GM23338 (cell line): ENCODE measurements around the gene NEU2. TPM values are rescaled to one million over a fixed set of nuclear protein-coding genes. Genes with fewer than 3 reads are reported as not detected.

Source experiments
- ATAC-seq: fragments of 200-7000 bp; cut with Tn5 transposase; 3 replicates; pipeline ENCODE4 v1.9.1; 2020
- DNase-seq: peaks from one replicate; pipeline ENCODE4 v3.0.0-alpha.2; 2015; ENCODE audit warnings: low spot score
- H2AFZ ChIP-seq: fragments of 200-600 bp; sonication (generic); 2 replicates; pipeline ENCODE4 v1.8.0; 2016; ENCODE audit warnings: antibody characterized with exemption, mild to moderate bottlenecking, moderate library complexity
- H3F3A ChIP-seq: fragments of 200-600 bp; sonication (generic); replicated peaks from 2 replicates; pipeline ENCODE4 v1.8.0; 2017; ENCODE audit warnings: antibody characterized with exemption, mixed run types, low read depth
- H3K27ac ChIP-seq: fragments of 200-600 bp; sonication (generic); 2 replicates; pipeline ENCODE4 v1.6.1; 2016; ENCODE audit warnings: low read depth
- H3K27me3 ChIP-seq: fragments of 200-600 bp; sonication (generic); 2 replicates; pipeline ENCODE4 v1.8.0; 2016; ENCODE audit warnings: mild to moderate bottlenecking, mixed run types, moderate library complexity; ENCODE audit not compliant: insufficient read depth
- H3K36me3 ChIP-seq: fragments of 200-600 bp; sonication (generic); 2 replicates; pipeline ENCODE4 v1.8.0; 2016; ENCODE audit warnings: mild to moderate bottlenecking; ENCODE audit not compliant: insufficient read depth
- H3K4me1 ChIP-seq: fragments of 200-600 bp; sonication (generic); 2 replicates; pipeline ENCODE4 v1.8.0; 2016; ENCODE audit warnings: mild to moderate bottlenecking, moderate library complexity; ENCODE audit not compliant: insufficient read depth
- H3K4me2 ChIP-seq: fragments of 200-600 bp; sonication (generic); 2 replicates; pipeline ENCODE4 v1.7.1; 2017; ENCODE audit warnings: mixed run types
- H3K4me3 ChIP-seq: fragments of 200-600 bp; sonication (generic); 2 replicates; pipeline ENCODE4 v1.6.1; 2016; ENCODE audit warnings: mixed run types
- H3K79me2 ChIP-seq: fragments of 200-600 bp; sonication (generic); replicated peaks from 2 replicates; pipeline ENCODE4 v1.8.0; 2017; ENCODE audit warnings: mild to moderate bottlenecking; ENCODE audit not compliant: insufficient read depth
- H3K9me2 ChIP-seq: fragments of 200-600 bp; sonication (generic); 2 replicates; pipeline ENCODE4 v1.8.0; 2017; ENCODE audit not compliant: insufficient read depth
- H4K20me1 ChIP-seq: fragments of 200-600 bp; sonication (generic); replicated peaks from 2 replicates; pipeline ENCODE4 v1.8.0; 2017; ENCODE audit warnings: mild to moderate bottlenecking; ENCODE audit not compliant: insufficient read depth
- H3K27ac Mint-ChIP-seq: 2 replicates; pipeline ENCODE4 v1.8.0; 2020; ENCODE audit warnings: inconsistent platforms, mild to moderate bottlenecking, moderate library complexity, mixed read lengths
- H3K27me3 Mint-ChIP-seq: 3 replicates; pipeline ENCODE4 v1.8.0; 2022; ENCODE audit warnings: low read depth, mild to moderate bottlenecking, moderate library complexity, mixed read lengths, inconsistent platforms; ENCODE audit not compliant: insufficient read depth, poor library complexity
- H3K36me3 Mint-ChIP-seq: 3 replicates; pipeline ENCODE4 v1.8.0; 2021; ENCODE audit warnings: low read depth, mild to moderate bottlenecking, inconsistent platforms, moderate library complexity, mixed read lengths
- H3K4me1 Mint-ChIP-seq: 3 replicates; pipeline ENCODE4 v1.8.0; 2020; ENCODE audit warnings: mild to moderate bottlenecking, inconsistent platforms, mixed read lengths
- H3K4me3 Mint-ChIP-seq: 3 replicates; pipeline ENCODE4 v1.8.0; 2021; ENCODE audit warnings: moderate library complexity, mild to moderate bottlenecking, inconsistent platforms, mixed read lengths
- H3K9me3 Mint-ChIP-seq: 3 replicates; pipeline ENCODE4 v1.8.0; 2020; ENCODE audit warnings: moderate library complexity, mild to moderate bottlenecking, inconsistent platforms, mixed read lengths
- CREB1 ChIP-seq: fragments of 250-450 bp; sonication (Bioruptor Pico); IDR thresholded peaks from 2 replicates; pipeline ENCODE4 v1.5.0; 2020; ENCODE audit warnings: low read depth, mild to moderate bottlenecking, moderate library complexity
- ETS1 ChIP-seq: IDR thresholded peaks from 2 replicates; pipeline ENCODE4 v1.6.1; 2016; ENCODE audit warnings: antibody characterized with exemption
- EZH2 ChIP-seq: fragments of 200-600 bp; sonication (generic); IDR thresholded peaks from one replicate; pipeline ENCODE4 v1.8.0; 2017; ENCODE audit warnings: antibody characterized with exemption, mild to moderate bottlenecking, low read depth; ENCODE audit not compliant: unreplicated experiment
- EZH2phosphoT487 ChIP-seq: fragments of 200-600 bp; sonication (generic); IDR thresholded peaks from one replicate; pipeline ENCODE4 v1.8.1; 2018; ENCODE audit warnings: antibody characterized with exemption; ENCODE audit not compliant: unreplicated experiment
- JUNB ChIP-seq: IDR thresholded peaks from one replicate; pipeline ENCODE4 v1.6.1; 2016; ENCODE audit warnings: antibody characterized with exemption; ENCODE audit not compliant: unreplicated experiment
- NANOG ChIP-seq: IDR thresholded peaks from 2 replicates; pipeline ENCODE4 v1.6.1; 2016; ENCODE audit warnings: antibody characterized with exemption, borderline replicate concordance
- POLR2AphosphoS5 ChIP-seq: IDR thresholded peaks from 2 replicates; pipeline ENCODE4 v1.6.1; 2016; ENCODE audit warnings: antibody characterized with exemption, low read depth
- REST ChIP-seq: IDR thresholded peaks from one replicate; pipeline ENCODE4 v1.6.1; 2018; ENCODE audit warnings: antibody characterized with exemption; ENCODE audit not compliant: unreplicated experiment
- STAT1 ChIP-seq: IDR thresholded peaks from one replicate; pipeline ENCODE4 v1.6.1; 2016; ENCODE audit warnings: antibody characterized with exemption; ENCODE audit not compliant: unreplicated experiment
- ZNF114 ChIP-seq: fragments of 250-450 bp; sonication (Bioruptor Pico); IDR thresholded peaks from 2 replicates; pipeline ENCODE4 v1.5.0; 2020; ENCODE audit warnings: mild to moderate bottlenecking, moderate library complexity
- ZNF331 ChIP-seq: fragments of 250-450 bp; sonication (Bioruptor Pico); IDR thresholded peaks from 2 replicates; pipeline ENCODE4 v1.5.0; 2020; ENCODE audit warnings: low read depth, mild to moderate bottlenecking, moderate library complexity
- polyA plus RNA-seq: library from polyadenylated mRNA; unstranded; fragments of >200 nt; fragmentation: Nextera tagmentation; extraction: Ambion mirVana; gene quantifications from 2 replicates; pipeline ENCODE4 v1.2.1, GENCODE V29; 2016
- total RNA-seq: library from RNA; depleted of rRNA; stranded (reverse); fragments of >200 nt; shearing (Covaris generic); gene quantifications from 2 replicates; pipeline ENCODE4 v1.2.3, GENCODE V29; 2014
- TF ChIP-seq, protein P1 (sequence below), 2 experiments: fragments of 200-600 bp in 1 of 2; sonication (generic) in 1 of 2; conservative IDR thresholded peaks; 2 replicates each; pipeline versions ENCODE4 v1.5.1 to v1.6.1; 2016 to 2017; ENCODE audit warnings: antibody characterized with exemption in 2 of 2, low read depth in 2 of 2, mild to moderate bottlenecking in 2 of 2, moderate library complexity in 1 of 2

Gene NEU2
- total and polyA plus RNA-seq, 2 experiments from 2014 or later, result not detected

DNA sequence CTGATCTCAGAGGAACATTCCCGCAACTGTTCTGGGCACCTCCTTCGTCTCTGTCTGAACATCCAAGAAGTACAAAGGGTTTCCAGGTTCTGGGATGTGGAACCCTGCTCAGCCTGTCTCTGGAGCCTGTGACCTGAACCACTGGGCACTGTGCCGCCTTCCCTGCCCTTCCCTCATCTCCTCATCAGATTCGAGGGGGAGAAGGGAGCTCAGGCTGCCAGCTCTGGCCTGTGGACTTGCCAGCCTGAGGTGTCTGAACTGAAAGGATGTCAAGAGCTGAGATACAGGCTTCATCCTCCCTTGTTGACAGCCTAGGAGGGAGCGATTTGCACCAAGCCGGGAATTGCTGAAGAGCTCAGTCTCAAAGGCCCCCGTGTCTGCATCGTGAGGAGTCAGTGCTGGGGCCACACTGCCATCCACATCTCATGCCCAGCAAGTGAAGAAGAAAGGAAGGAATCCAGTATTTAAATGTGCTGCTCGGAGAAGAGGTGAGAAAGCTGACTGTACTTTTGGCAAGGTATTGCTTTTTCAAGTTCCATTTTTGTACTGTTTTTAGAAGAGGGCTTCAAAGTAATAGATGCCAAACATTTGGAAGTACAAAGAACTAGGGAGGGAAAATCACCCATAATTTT lies 12.6 kb downstream of the NEU2 start (continued):
- no peak for TF ChIP-seq ETS1
- TF ChIP-seq ZNF331, result no peak
- no peak for TF ChIP-seq EZH2
- TF ChIP-seq, protein P1, sequence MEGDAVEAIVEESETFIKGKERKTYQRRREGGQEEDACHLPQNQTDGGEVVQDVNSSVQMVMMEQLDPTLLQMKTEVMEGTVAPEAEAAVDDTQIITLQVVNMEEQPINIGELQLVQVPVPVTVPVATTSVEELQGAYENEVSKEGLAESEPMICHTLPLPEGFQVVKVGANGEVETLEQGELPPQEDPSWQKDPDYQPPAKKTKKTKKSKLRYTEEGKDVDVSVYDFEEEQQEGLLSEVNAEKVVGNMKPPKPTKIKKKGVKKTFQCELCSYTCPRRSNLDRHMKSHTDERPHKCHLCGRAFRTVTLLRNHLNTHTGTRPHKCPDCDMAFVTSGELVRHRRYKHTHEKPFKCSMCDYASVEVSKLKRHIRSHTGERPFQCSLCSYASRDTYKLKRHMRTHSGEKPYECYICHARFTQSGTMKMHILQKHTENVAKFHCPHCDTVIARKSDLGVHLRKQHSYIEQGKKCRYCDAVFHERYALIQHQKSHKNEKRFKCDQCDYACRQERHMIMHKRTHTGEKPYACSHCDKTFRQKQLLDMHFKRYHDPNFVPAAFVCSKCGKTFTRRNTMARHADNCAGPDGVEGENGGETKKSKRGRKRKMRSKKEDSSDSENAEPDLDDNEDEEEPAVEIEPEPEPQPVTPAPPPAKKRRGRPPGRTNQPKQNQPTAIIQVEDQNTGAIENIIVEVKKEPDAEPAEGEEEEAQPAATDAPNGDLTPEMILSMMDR (conservative IDR thresholded peaks at IDR 0.05; ENCODE audit: low read depth in 2 of 2), result no peak
- TF ChIP-seq POLR2AphosphoS5, result no peak
- no peak for TF ChIP-seq EZH2phosphoT487
- no peak for TF ChIP-seq STAT1

DNA sequence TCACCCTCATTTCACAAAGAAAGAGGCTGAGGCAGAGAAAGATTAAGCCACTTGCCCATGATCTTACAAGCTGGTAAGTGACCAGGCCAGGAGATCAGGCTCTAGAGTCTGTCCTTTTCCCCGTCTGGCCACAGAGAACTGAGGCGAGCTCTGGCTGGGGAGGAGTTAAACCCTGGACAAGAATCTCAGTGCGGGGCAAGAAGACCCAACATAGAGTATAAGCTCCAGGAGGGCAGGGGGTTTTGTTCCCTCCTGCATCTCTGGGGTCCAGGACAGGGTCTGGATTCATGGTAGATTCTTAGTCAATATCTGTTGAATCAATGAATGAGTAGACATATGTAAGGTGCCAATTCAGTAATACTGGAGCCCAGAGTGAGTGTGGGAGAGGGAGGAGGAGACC lies 14.7 kb downstream of the NEU2 start:
- no peak overlapping the region for H3K4me3 ChIP-seq
- Mint-ChIP-seq H3K27me3 (peaks cover 16% of the 10 kb centered on the region), H3K36me3 (no peaks in the 10 kb centered on the region; the same call in 2 of the 3 replicates), H3K4me1 (peaks cover 42% of the 10 kb centered on the region), H3K4me3 (no peak overlapping the region; the same call in 2 of the 3 replicates), H3K27ac (no peak overlapping the region), H3K9me3 (no peaks in the 10 kb centered on the region)
- H3K4me2 ChIP-seq, result no peak overlapping the region
- no peaks in the 10 kb centered on the region for H4K20me1 ChIP-seq
- no peaks in the 10 kb centered on the region for H3K36me3 ChIP-seq
- no peak for ATAC-seq
- no peak overlapping the region for H2AFZ ChIP-seq
- H3K9me2 ChIP-seq, result peaks cover 7% of the 10 kb centered on the region; the same call in 1 of the 2 replicates
- TF ChIP-seq STAT1, result no peak
- no peak for TF ChIP-seq ZNF331
- no peak for TF ChIP-seq POLR2AphosphoS5
- no peaks in the 10 kb centered on the region for H3K27me3 ChIP-seq
- DNase-seq, result no peak
- H3F3A ChIP-seq, result 0 out of 2 replicates have a peak, but pooled peaks cover 3% of the 10 kb centered on the region
- H3K4me1 ChIP-seq, result peaks cover 20% of the 10 kb centered on the region
- H3K79me2 ChIP-seq, result no peaks in the 10 kb centered on the region
- no peak overlapping the region for H3K27ac ChIP-seq

- H3K27ac Mint-ChIP-seq, result no peak overlapping the region
- no peaks in the 10 kb centered on the region for H3K27me3 ChIP-seq
- peaks cover 16% of the 10 kb centered on the region for H3K27me3 Mint-ChIP-seq
- no peaks in the 10 kb centered on the region for H4K20me1 ChIP-seq
- no peak overlapping the region; the same call in 2 of the 3 replicates for H3K4me3 Mint-ChIP-seq
- DNase-seq (no peak), ATAC-seq (no peak)
- H3K36me3 Mint-ChIP-seq, result no peaks in the 10 kb centered on the region
- no peak overlapping the region for H3K4me2 ChIP-seq
- H3K9me3 Mint-ChIP-seq, result no peaks in the 10 kb centered on the region
- peaks cover 7% of the 10 kb centered on the region; the same call in 1 of the 2 replicates for H3K9me2 ChIP-seq
- H2AFZ ChIP-seq, result no peak overlapping the region
- H3K4me1 ChIP-seq, result peaks cover 25% of the 10 kb centered on the region
- no peak overlapping the region for H3K27ac ChIP-seq
- H3K4me3 ChIP-seq, result no peak overlapping the region
- 0 out of 2 replicates have a peak, but pooled peaks cover 7% of the 10 kb centered on the region for H3F3A ChIP-seq
- no peaks in the 10 kb centered on the region for H3K36me3 ChIP-seq
- no peaks in the 10 kb centered on the region for H3K79me2 ChIP-seq
- H3K4me1 Mint-ChIP-seq, result peaks cover 46% of the 10 kb centered on the region
- no peak for TF ChIP-seq EZH2
- TF ChIP-seq ZNF114, result no peak
- no peak for TF ChIP-seq JUNB
- TF ChIP-seq STAT1, result no peak
- no peak for TF ChIP-seq CREB1 (CRISPR knock-in tag)
- no peak for TF ChIP-seq ZNF331
- no peak for TF ChIP-seq NANOG
- TF ChIP-seq POLR2AphosphoS5, result no peak
- no peak for TF ChIP-seq REST
These were observed 15.2 kb downstream of the NEU2 start for GRCh38 chr2:233047667-233048066.
